GM18498 (cell line): ENCODE results near the gene NUAK2.

Experiments
- ATAC-seq: cut with Tn5 transposase; IDR thresholded peaks from one replicate; pipeline ENCODE4 v1.9.1; 2021; ENCODE audit warnings: mild to moderate bottlenecking, moderate library complexity; ENCODE audit not compliant: unreplicated experiment

Gene NUAK2

GRCh38 chr1:205275916-205276688 lies 45.4 kb downstream of the NUAK2 start:
- no peak for ATAC-seq

- no peak for ATAC-seq
These were observed 46.4 kb downstream of the NUAK2 start for GRCh38 chr1:205275133-205275532.

GRCh38 chr1:205274041-205274691 lies 47.4 kb downstream of the NUAK2 start:
- ATAC-seq, result peak; percentile 5

- peak; percentile 72 for ATAC-seq
These were observed 48.0 kb downstream of the NUAK2 start for GRCh38 chr1:205273551-205273982.

GRCh38 chr1:205272536-205272935 lies 49.0 kb downstream of the NUAK2 start:
- ATAC-seq, result no peak

- ATAC-seq, result no peak
These were observed 49.8 kb downstream of the NUAK2 start for GRCh38 chr1:205271745-205272144.

- no peak for ATAC-seq
These were observed 50.3 kb downstream of the NUAK2 start for GRCh38 chr1:205271277-205271676.

- no peak for ATAC-seq
These were observed 50.8 kb downstream of the NUAK2 start for GRCh38 chr1:205270764-205271163.

- no peak for ATAC-seq
These were observed 51.3 kb downstream of the NUAK2 start for GRCh38 chr1:205270271-205270670.

- no peak for ATAC-seq
These were observed 51.8 kb downstream of the NUAK2 start for GRCh38 chr1:205269711-205270110.

GRCh38 chr1:205268846-205269680 lies 52.5 kb downstream of the NUAK2 start:
- no peak for ATAC-seq

- no peak for ATAC-seq
These were observed 54.1 kb downstream of the NUAK2 start for GRCh38 chr1:205267306-205267902.

- no peak for ATAC-seq
These were observed 54.8 kb downstream of the NUAK2 start for GRCh38 chr1:205266611-205267305.

- ATAC-seq, result no peak
These were observed 57.9 kb downstream of the NUAK2 start for GRCh38 chr1:205263580-205264190.

GRCh38 chr1:205262731-205263171 lies 58.8 kb downstream of the NUAK2 start:
- ATAC-seq, result no peak

- no peak for ATAC-seq
These were observed 59.4 kb downstream of the NUAK2 start for GRCh38 chr1:205261946-205262691.

GRCh38 chr1:205260948-205261732 lies 60.4 kb downstream of the NUAK2 start:
- no peak for ATAC-seq

GRCh38 chr1:205259998-205260397 lies 61.5 kb downstream of the NUAK2 start:
- ATAC-seq, result no peak
